HG03060 (cell line): ENCODE data around the gene TSPAN11.
"Not testable (repeated sequence)": the region's sequence is repeated elsewhere in the genome, so short reads cannot be mapped to it uniquely, and the experiment has no call there.

Experiments used
- ATAC-seq: cut with Tn5 transposase; IDR thresholded peaks from one replicate; pipeline ENCODE4 v1.9.1; 2021; ENCODE audit warnings: low read depth, moderate number of reproducible peaks; ENCODE audit not compliant: unreplicated experiment

TSPAN11 gene

GRCh38 chr12:31011746-31012566, 85.4 kb downstream of the TSPAN11 start:
- ATAC-seq = no peak

GRCh38 chr12:31012567-31012891, 86.0 kb downstream of the TSPAN11 start:
- not testable (repeated sequence) for ATAC-seq

GRCh38 chr12:31015215-31015614, 88.7 kb downstream of the TSPAN11 start:
- ATAC-seq = no peak

- no peak for ATAC-seq
Measured at GRCh38 chr12:31016057-31016456, 89.5 kb downstream of the TSPAN11 start.

- ATAC-seq = no peak
Measured at GRCh38 chr12:31017535-31017934, 91.0 kb downstream of the TSPAN11 start.

- ATAC-seq = no peak
Measured at GRCh38 chr12:31018106-31018789, 91.7 kb downstream of the TSPAN11 start.

GRCh38 chr12:31018790-31019505, 92.4 kb downstream of the TSPAN11 start:
- no peak for ATAC-seq

- ATAC-seq = no peak
Measured at GRCh38 chr12:31019561-31019960, 93.0 kb downstream of the TSPAN11 start.

GRCh38 chr12:31019976-31020375, 93.4 kb downstream of the TSPAN11 start:
- ATAC-seq = no peak

- ATAC-seq = no peak
Measured at GRCh38 chr12:31020385-31021166, 94.0 kb downstream of the TSPAN11 start.

GRCh38 chr12:31021181-31021580, 94.6 kb downstream of the TSPAN11 start:
- no peak for ATAC-seq

- no peak for ATAC-seq
Measured at GRCh38 chr12:31021809-31022494, 95.4 kb downstream of the TSPAN11 start.

- no peak for ATAC-seq
Measured at GRCh38 chr12:31023271-31023724, 96.8 kb downstream of the TSPAN11 start.

GRCh38 chr12:31026202-31026601, 99.7 kb downstream of the TSPAN11 start:
- ATAC-seq = no peak

GRCh38 chr12:31027006-31027405, 100.5 kb downstream of the TSPAN11 start:
- ATAC-seq = not testable (repeated sequence)

- ATAC-seq = no peak
Measured at GRCh38 chr12:31029468-31029867, 102.9 kb downstream of the TSPAN11 start.

- no peak for ATAC-seq
Measured at GRCh38 chr12:31029916-31030562, 103.5 kb downstream of the TSPAN11 start.

GRCh38 chr12:31031951-31032335, 105.4 kb downstream of the TSPAN11 start:
- ATAC-seq = no peak

- ATAC-seq = no peak
Measured at GRCh38 chr12:31033146-31033545, 106.6 kb downstream of the TSPAN11 start.
